Measurements from ENCODE around the gene MTFP1. TPM values are rescaled to one million over a fixed set of nuclear protein-coding genes. Genes with fewer than 3 reads are reported as not detected.

Gene MTFP1
- 4.7 and 8.4 TPM in 2 replicates for total RNA-seq

GRCh38 chr22:30425616-30426387, at the start of gene MTFP1:
TSS of gene MTFP1 (plus strand) at chr22:30425768. CDS start at chr22:30425880, 112 bp downstream.

GRCh38 chr22:30386960-30387827, 38.4 kb upstream of the MTFP1 start, which contains the start of gene RNF215:
TSS of gene RNF215 (minus strand) at chr22:30387411. CDS start at chr22:30387313, 98 bp downstream.

GRCh38 chr22:30396871-30397655, 28.5 kb upstream of the MTFP1 start, which contains the start of gene SEC14L2:
TSS of gene SEC14L2 (plus strand) at chr22:30397018. CDS start at chr22:30397117, 99 bp downstream.

GRCh38 chr22:30471616-30472318, 46.2 kb downstream of the MTFP1 start, which contains the start of gene SEC14L3:
TSS of gene SEC14L3 (minus strand) at chr22:30472017. CDS start at chr22:30471958, 59 bp downstream.

Other genes with a start within 250 kb of the MTFP1 start
- gene LIF, start 179.0 kb upstream of the MTFP1 start, total RNA-seq: 10.6 and 40.4 TPM in 2 replicates
- gene OSM, start 158.9 kb upstream of the MTFP1 start, total RNA-seq: not detected in 2 replicates
- gene CASTOR1, start 136.3 kb upstream of the MTFP1 start, total RNA-seq: 6.4 and 18.0 TPM in 2 replicates
- gene TBC1D10A, start 98.8 kb upstream of the MTFP1 start, total RNA-seq: 22.8 and 26.3 TPM in 2 replicates
- gene SF3A1, start 68.9 kb upstream of the MTFP1 start, total RNA-seq: 19.2 and 23.0 TPM in 2 replicates
- gene CCDC157, start 68.8 kb upstream of the MTFP1 start, total RNA-seq: 2.3 and 4.0 TPM in 2 replicates
- gene RNF215, start 38.4 kb upstream of the MTFP1 start, total RNA-seq: 21.8 and 37.4 TPM in 2 replicates
- gene SEC14L2, start 28.8 kb upstream of the MTFP1 start, total RNA-seq: 12.7 and 25.3 TPM in 2 replicates
- not detected in 2 replicates for gene SEC14L3, start 46.2 kb downstream of the MTFP1 start, total RNA-seq
- gene SEC14L4, start 79.9 kb downstream of the MTFP1 start, total RNA-seq: 0.50 TPM in 1 of 2 replicates, not detected in the other
- under 0.01 and 0.17 TPM in 2 replicates for gene SEC14L6, start 121.0 kb downstream of the MTFP1 start, total RNA-seq
- 0.15 and 0.17 TPM in 2 replicates for gene GAL3ST1, start 148.9 kb downstream of the MTFP1 start, total RNA-seq
- gene PES1, start 166.1 kb downstream of the MTFP1 start, total RNA-seq: 68.9 and 86.8 TPM in 2 replicates
- gene TCN2, start 181.4 kb downstream of the MTFP1 start, total RNA-seq: 9.2 and 17.0 TPM in 2 replicates
- gene SLC35E4, start 210.0 kb downstream of the MTFP1 start, total RNA-seq: 10.0 and 13.9 TPM in 2 replicates
- gene DUSP18, start 242.1 kb downstream of the MTFP1 start, total RNA-seq: 8.0 and 10.9 TPM in 2 replicates

Data from smooth muscle cell of trachea (primary cell).